Suppressor macrophage treated with lipopolysaccharide for 1 hour (primary cell): ENCODE results near the gene ELFN2.
"Not testable (repeated sequence)": the region's sequence is repeated elsewhere in the genome, so short reads cannot be mapped to it uniquely, and the experiment has no call there.

Experiments used
- DNase-seq, 3 donors: peaks; one replicate each; pipeline ENCODE4 v3.0.0-alpha.2; 2020 to 2022

ELFN2 gene

DNA sequence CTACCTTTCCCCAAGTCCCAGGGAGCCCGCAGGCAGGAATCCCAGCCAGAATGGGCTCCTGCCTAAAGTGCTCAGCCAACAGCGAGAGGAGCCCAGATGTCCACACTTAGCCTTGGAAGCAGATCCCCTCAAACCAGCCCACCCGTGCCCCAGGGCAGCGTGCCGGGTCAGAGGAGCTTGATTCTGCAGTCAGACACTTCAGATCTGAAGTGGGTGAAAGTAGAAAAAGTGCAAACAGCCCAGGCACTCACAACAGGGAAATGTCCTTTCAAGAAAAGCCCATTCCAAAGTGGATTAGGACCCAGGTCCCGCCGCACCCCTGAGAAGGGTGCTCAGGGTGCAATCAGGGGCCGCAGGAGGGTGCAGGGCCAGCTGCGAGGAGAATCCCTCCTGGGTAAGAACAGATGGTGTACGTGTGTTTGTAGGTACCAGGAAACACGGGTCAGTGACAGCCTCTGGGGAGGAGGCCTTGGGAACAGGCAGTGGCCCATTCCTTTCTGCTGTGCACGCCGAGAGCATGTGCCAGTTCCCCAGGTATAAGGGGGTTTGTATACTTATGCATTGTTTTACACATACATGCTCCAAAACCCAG is 17.7 kb downstream of the ELFN2 start:
- no peak for DNase-seq

GRCh38 chr22:37409031-37409430 is 18.2 kb downstream of the ELFN2 start:
- DNase-seq: no peak

- DNase-seq: no peak
Observed at GRCh38 chr22:37407856-37408255, 19.4 kb downstream of the ELFN2 start.

DNA sequence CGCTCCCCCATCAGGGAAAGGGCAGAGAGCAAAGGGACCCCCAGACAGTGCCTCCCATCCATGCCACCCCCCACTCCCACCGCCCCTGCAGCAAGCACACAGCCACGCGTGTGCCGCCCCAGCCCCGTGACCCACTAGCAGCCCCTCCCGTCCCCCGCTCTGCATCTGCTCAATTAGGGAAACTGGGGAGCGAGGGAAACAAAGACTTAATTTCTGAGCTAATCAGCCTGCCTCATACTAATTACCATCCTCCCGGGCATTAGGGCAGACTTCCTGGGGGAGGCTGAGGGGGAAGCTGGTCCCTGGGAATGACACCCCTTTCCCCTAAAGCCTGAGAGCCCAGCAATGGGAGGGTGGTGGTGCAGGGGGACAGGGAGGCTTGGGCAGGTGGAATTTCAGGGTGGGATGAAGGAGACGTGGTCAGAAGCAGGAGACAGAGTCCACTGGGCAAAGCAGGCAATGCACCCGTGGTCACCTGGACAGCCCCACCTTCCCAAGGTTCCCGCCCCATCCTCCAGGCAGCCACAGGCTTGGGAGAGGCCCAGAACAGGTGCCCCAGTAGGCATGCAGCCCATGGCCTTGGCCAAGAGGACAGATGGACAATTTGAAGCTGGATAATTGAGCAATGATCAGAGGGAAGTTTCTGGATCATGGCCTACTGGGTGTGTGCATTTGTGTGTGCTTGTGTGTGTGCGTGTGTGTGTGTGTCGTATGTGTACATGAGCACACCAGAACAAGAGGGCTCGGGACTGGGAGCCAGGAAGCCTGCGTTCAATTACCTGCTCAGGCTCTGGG is 20.6 kb downstream of the ELFN2 start:
- DNase-seq: no peak

- DNase-seq: no peak
Observed at GRCh38 chr22:37404091-37404490, 23.2 kb downstream of the ELFN2 start.

- DNase-seq: no peak
Observed at GRCh38 chr22:37403267-37403960, 23.9 kb downstream of the ELFN2 start.

GRCh38 chr22:37402184-37402506 is 25.1 kb downstream of the ELFN2 start:
- no peak for DNase-seq

DNA sequence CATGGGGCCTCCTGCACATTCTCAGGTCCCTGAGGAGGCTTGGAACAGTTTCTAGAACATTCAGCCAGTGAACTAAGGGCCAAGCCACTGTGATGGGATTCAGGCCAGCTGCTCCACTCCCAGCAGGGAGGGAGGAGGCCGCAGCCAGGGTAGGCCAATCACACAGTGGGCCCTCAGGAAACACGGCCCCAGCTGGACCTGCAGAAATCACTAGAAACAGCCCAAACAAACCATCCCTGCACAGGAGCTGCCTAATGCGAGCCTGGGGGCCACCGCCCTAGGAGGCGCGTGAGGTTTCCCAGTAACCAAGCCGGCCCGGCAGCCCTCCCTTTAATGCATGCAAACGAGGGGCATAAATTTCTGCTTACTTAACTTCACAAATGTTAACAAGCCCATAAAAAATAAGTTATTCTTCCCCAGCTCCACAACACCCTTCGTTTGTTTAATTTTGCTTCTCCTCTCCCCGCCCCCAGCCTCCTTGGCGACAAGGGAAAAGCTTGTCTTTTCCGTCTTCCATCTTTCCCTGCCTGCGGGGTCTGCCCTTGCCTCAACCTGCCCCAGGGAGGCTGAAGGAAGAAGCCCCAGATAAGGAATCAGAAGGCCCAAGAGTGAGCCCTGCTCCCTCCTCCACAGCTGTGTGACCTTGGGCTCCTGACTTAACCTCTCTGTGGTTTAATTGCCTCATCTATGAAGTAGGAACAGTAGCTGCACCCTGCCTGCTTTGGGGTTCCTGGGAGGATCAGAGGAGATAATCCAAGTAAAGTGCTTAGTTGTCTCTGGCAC is 25.7 kb downstream of the ELFN2 start:
- no peak for DNase-seq

DNA sequence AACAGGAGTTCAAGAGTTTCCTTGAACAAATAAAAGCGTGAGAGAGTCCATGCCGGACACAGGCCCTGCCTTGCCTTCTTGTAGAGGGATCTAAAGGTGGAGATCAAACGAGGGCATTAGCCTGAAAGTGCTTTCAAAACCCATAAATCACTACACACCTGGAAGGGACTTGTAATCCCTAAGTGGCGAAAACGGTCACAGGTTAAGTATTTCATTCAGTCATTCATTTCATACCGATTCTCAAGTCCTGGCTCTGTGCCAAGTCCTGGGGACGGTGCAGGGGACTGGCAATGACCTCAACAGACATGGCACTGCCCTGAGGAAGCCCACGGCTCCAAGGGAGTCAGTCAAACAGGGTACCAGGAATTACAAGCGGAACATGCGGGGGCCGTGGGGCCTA is 26.6 kb downstream of the ELFN2 start:
- DNase-seq: no peak

GRCh38 chr22:37399457-37399856 is 27.8 kb downstream of the ELFN2 start:
- DNase-seq: not testable (repeated sequence)

DNA sequence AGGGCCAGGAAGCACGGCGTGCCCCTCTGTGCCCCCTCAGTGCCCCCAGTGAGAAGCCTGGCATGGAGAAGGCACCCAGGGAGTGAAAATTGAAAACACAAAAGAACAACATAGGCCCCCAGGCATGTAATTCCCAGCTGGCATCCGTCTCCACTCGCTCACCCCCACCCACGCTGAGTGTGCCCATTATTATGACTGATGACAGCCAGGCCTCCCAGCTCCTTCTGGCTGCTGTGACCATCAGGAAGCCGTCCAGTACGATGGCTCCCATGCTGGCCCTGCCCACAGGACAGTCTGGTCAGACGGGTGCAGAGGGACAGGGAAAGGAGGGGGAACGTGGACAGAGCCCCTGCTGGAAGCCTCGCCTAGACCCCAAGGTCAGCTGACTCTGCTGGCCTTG is 30.1 kb downstream of the ELFN2 start:
- DNase-seq: no peak

GRCh38 chr22:37396488-37397084 is 30.7 kb downstream of the ELFN2 start:
- DNase-seq: no peak

- no peak for DNase-seq
Observed at GRCh38 chr22:37394341-37394740, 32.9 kb downstream of the ELFN2 start.

DNA sequence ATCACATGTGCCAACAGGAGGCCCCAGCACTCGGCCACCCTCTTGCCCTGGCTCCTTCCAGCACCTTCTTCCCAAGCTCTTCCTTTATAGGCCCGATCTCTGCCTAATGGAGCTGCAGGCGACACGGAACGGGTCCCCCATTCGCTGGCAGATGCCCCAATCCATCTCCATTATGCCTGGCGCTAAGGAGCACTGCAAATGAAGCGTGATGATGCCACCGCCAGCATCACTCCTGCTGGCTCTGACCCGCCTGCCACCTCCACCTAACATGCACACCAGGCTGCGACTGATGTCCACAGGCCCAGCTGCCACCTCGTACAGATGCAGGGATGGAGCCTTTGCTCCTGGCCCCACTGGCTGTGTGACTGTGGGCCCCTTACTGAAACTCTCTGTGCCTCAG is 33.5 kb downstream of the ELFN2 start:
- no peak for DNase-seq

DNA sequence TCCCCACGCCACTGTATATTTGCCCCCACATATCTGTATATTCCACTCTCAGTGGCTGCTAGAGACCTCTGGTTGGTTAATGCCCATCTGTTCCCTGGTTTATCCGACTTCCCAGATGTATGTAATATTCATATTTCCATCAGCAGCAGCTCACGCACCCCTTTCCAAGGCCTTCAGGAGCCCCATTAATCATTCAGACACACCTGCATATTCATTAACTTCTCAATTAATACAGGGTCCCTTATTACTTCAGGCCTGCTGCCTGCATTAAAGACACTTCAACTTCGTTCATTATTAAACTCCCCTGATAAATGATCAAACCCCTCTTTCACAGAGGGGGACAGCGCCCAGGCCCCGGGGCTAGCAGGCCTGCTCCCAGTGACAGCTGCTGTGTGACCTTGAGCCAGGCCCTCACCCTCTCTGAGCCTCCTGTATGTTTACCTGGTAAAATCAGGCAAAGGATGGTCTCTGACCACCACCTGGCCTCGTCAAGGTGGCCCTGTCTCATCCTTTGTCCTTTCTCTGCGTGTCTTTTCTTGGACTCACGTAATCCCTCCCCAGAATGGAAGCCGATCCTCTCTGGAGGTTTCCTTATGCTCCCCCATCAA is 34.5 kb downstream of the ELFN2 start:
- no peak for DNase-seq

DNA sequence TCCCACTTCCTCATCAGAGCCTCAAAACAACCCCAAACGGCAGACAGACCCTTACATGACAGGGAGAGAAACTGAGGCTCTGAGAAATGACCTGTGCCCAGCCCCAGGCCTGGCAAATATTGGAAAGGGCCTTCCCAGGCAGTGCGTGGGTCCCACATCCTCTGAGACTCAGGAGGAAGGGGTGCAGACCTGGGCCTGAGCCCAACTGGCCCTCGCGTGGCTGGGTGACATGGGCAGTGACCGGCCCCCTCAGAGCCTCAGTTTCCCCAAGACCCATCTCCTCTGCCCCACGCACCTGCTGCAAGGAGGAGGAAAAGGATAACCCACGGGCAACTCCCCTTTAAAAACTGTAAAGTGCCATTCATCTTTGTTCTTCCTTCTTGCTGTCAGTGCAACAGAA is 35.6 kb downstream of the ELFN2 start:
- DNase-seq: no peak

- DNase-seq: no peak
Observed at GRCh38 chr22:37390075-37390474, 37.2 kb downstream of the ELFN2 start.

DNA sequence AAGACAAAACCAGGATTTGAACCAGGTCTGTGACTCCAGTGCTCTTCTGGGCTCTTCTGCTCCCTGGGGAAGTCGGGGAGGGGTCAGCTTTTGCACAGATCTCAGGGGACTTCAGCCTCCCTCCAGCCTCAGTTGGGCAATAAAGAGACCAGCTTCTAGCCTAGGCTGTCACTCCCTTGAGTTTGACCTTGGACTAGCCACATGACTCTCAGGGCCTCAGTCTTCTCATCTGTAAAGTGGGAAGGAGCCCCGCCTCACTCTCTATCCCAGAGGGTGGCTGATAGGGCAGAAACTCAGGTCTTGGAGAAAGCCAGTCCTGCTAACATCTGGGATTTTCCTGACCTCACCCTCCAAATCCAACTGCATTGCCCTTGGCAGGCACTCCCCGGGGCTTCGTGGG is 38.7 kb downstream of the ELFN2 start:
- no peak for DNase-seq

DNA sequence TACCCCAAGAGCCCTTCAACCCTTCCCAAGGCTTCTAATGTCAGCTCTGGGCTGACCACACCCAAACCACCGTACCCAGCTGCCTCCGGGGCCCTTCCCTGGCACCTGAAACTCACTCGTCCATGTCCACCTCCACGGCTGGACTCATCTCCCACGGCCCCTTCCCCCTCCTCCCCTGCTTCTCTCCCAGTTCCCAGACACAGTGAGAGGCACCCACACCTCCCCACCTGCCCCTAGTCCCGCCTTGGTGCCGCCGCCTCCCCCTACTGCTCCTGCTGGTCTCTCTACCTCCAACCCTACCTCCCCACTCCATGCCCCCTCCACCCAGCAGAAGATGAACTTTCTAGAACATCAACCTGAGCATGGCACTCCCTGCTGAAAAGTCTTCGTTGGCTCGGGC is 39.5 kb downstream of the ELFN2 start:
- no peak for DNase-seq

DNA sequence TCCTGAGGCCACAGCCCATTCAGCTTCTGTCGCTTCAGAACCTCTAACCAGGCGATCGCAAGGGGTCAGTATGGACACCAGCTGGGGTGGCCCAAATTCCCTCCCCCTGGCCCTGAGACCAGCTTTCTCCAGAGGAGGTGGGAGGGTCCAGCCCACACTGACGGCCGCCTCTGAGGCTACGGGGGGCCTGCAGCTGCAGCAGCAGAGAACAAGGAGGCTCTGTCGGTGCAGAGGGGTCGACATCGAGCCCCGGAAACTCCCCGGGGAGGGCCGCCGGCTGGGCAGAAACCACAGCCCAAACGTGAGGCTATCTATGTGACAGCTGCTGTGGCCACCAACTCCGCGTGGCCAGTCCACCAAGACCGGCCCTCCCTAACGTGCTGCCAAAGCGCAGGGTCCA is 40.8 kb downstream of the ELFN2 start:
- no peak for DNase-seq

GRCh38 chr22:37384691-37385090 is 42.6 kb downstream of the ELFN2 start:
- no peak for DNase-seq

GRCh38 chr22:37383341-37383740 is 43.9 kb downstream of the ELFN2 start:
- no peak for DNase-seq

- no peak for DNase-seq
Observed at GRCh38 chr22:37381489-37381888, 45.8 kb downstream of the ELFN2 start.
